ENCODE data around the gene MARCHF3. TPM values are rescaled to one million over a fixed set of nuclear protein-coding genes. Genes with fewer than 3 reads are reported as not detected.
"Not testable (repeated sequence)": the region's sequence is repeated elsewhere in the genome, so short reads cannot be mapped to it uniquely, and the experiment has no call there.

MARCHF3 gene
- total RNA-seq, 4 donors from 2014 or later, result 1.7 to 13.9 (median 2.5) TPM

- no peaks in the 10 kb centered on the region for H3K27me3 ChIP-seq
- no peaks in the 10 kb centered on the region for H3K9me3 ChIP-seq
- DNase-seq (ENCODE audit: extremely low spot score), result peak; percentile 3
- 81% methylated on average over 1 of the region's 1 CpG for WGBS
- no peak overlapping the region for H3K4me3 ChIP-seq
- peaks cover 0 to 5% (median 0%) of the 10 kb centered on the region in 4 donors for H3K36me3 ChIP-seq
- no peaks in the 10 kb centered on the region for H3K4me1 ChIP-seq
- no peak for TF ChIP-seq EP300 (IDR thresholded peaks at IDR 0.05)
- no peak for TF ChIP-seq POLR2A (IDR thresholded peaks at IDR 0.05; ENCODE audit: low read depth)
- no peak for TF ChIP-seq CTCF (IDR thresholded peaks at IDR 0.05)
- TF ChIP-seq POLR2AphosphoS5 (IDR thresholded peaks at IDR 0.05), result no peak
- H3K27ac ChIP-seq (replicated peaks in 1 of 4), result no peak overlapping the region
- intact Hi-C loops (cut with DNase I), result no loop called here
Measured at GRCh38 chr5:127061537-127061936, 31.2 kb upstream of the MARCHF3 start.

- 48% methylated on average over 1 of the region's 1 CpG for WGBS
- Histone ChIP-seq H3K27me3 (no peaks in the 10 kb centered on the region), H3K9me3 (no peaks in the 10 kb centered on the region), H3K4me3 (no peak overlapping the region), H3K36me3 (peaks cover 0 to 11% (median 2%) of the 10 kb centered on the region in 4 donors), H3K27ac (replicated peaks in 1 of 4) (no peak overlapping the region), H3K4me1 (no peaks in the 10 kb centered on the region)
- intact Hi-C loops (cut with DNase I), result no loop called here
- DNase-seq (ENCODE audit: extremely low spot score), result peak; percentile 4
- no peak for TF ChIP-seq POLR2A (IDR thresholded peaks at IDR 0.05; ENCODE audit: low read depth)
Measured at GRCh38 chr5:127060470-127060985, 30.2 kb upstream of the MARCHF3 start.

GRCh38 chr5:127056896-127057295, 26.5 kb upstream of the MARCHF3 start:
- no peaks in the 10 kb centered on the region for H3K9me3 ChIP-seq
- no peak overlapping the region for H3K4me3 ChIP-seq
- no peak overlapping the region for H3K27ac ChIP-seq (replicated peaks in 1 of 4)
- H3K4me1 ChIP-seq, result no peaks in the 10 kb centered on the region
- TF ChIP-seq CTCF (IDR thresholded peaks at IDR 0.05) (no peak), POLR2AphosphoS5 (IDR thresholded peaks at IDR 0.05) (no peak), POLR2A (IDR thresholded peaks at IDR 0.05; ENCODE audit: low read depth) (no peak), EP300 (IDR thresholded peaks at IDR 0.05) (no peak)
- peak; percentile 1 for DNase-seq (ENCODE audit: extremely low spot score)
- H3K36me3 ChIP-seq, result peaks cover 0 to 11% (median 2%) of the 10 kb centered on the region in 4 donors
- 66% methylated on average over 2 of the region's 2 CpGs for WGBS
- intact Hi-C loops (cut with DNase I), result no loop called here
- H3K27me3 ChIP-seq, result no peaks in the 10 kb centered on the region

GRCh38 chr5:127055880-127056653, 25.7 kb upstream of the MARCHF3 start:
- no peak overlapping the region for H3K27ac ChIP-seq (replicated peaks in 1 of 4)
- 95% methylated on average over 3 of the region's 3 CpGs for WGBS
- TF ChIP-seq POLR2A (IDR thresholded peaks at IDR 0.05; ENCODE audit: low read depth) (no peak), CTCF (IDR thresholded peaks at IDR 0.05) (no peak), POLR2AphosphoS5 (IDR thresholded peaks at IDR 0.05) (no peak), EP300 (IDR thresholded peaks at IDR 0.05) (no peak)
- H3K9me3 ChIP-seq, result no peaks in the 10 kb centered on the region
- H3K4me3 ChIP-seq, result no peak overlapping the region
- no peak for DNase-seq (ENCODE audit: extremely low spot score)
- H3K36me3 ChIP-seq, result peaks cover 0 to 11% (median 2%) of the 10 kb centered on the region in 4 donors
- H3K27me3 ChIP-seq, result no peaks in the 10 kb centered on the region
- no peaks in the 10 kb centered on the region for H3K4me1 ChIP-seq
- intact Hi-C loops (cut with DNase I), result no loop called here

GRCh38 chr5:127053551-127053950, 23.2 kb upstream of the MARCHF3 start:
- H3K27me3 ChIP-seq; H3K4me1 ChIP-seq; H3K9me3 ChIP-seq; H3K4me3 ChIP-seq; intact Hi-C loops (cut with DNase I); DNase-seq (ENCODE audit: extremely low spot score); H3K27ac ChIP-seq (replicated peaks in 1 of 4): not testable (repeated sequence)
- H3K36me3 ChIP-seq, result peaks cover 0 to 10% (median 2%) of the 10 kb centered on the region in 4 donors
- 99% methylated on average over 6 of the region's 6 CpGs for WGBS

All from esophagus muscularis mucosa (tissue), 4 donors.